ENCODE results near the gene ANTKMT. TPM values are rescaled to one million over a fixed set of nuclear protein-coding genes. Genes with fewer than 3 reads are reported as not detected.

The ANTKMT gene
- total RNA-seq, 1 experiment from 2014 or later, result 49.6 TPM

- CTCF ChIA-PET, result interaction anchor here (0.6 to 1.2 kb wide), 2 partner anchors 10 to 23 kb away, joined by 3 to 5 read pairs; partner anchors contain the start of gene CIAO3
- Mint-ChIP-seq H3K36me3 (ENCODE audit: insufficient read depth, unreplicated experiment) (peaks cover 59% of the 10 kb centered on the region), H3K4me3 (ENCODE audit: low read depth, unreplicated experiment) (no peak overlapping the region), H3K4me1 (ENCODE audit: low read depth, unreplicated experiment) (no peaks in the 10 kb centered on the region), H3K9me3 (ENCODE audit: low read depth, unreplicated experiment) (no peaks in the 10 kb centered on the region), H3K27ac (ENCODE audit: unreplicated experiment) (no peak overlapping the region), H3K27me3 (ENCODE audit: unreplicated experiment) (no peaks in the 10 kb centered on the region)
- BruUV-seq (replicated peaks), result no TSS peak
- TF ChIP-seq CTCF (IDR thresholded peaks at IDR 0.05; ENCODE audit: unreplicated experiment), result no peak
- intact Hi-C loops (cut with micrococcal nuclease; ENCODE audit: unreplicated experiment), result no loop called here
- no peak for DNase-seq
Measured at GRCh38 chr16:730666-731509, 9.9 kb downstream of the ANTKMT start.

- Mint-ChIP-seq H3K27ac (ENCODE audit: unreplicated experiment) (no peak overlapping the region), H3K4me3 (ENCODE audit: low read depth, unreplicated experiment) (no peak overlapping the region), H3K36me3 (ENCODE audit: insufficient read depth, unreplicated experiment) (peaks cover 59% of the 10 kb centered on the region), H3K4me1 (ENCODE audit: low read depth, unreplicated experiment) (no peaks in the 10 kb centered on the region), H3K9me3 (ENCODE audit: low read depth, unreplicated experiment) (no peaks in the 10 kb centered on the region), H3K27me3 (ENCODE audit: unreplicated experiment) (no peaks in the 10 kb centered on the region)
- no peak for DNase-seq
- intact Hi-C loops (cut with micrococcal nuclease; ENCODE audit: unreplicated experiment), result no loop called here
- TF ChIP-seq CTCF (IDR thresholded peaks at IDR 0.05; ENCODE audit: unreplicated experiment), result no peak
- BruUV-seq (replicated peaks), result no TSS peak
- CTCF ChIA-PET, result interaction anchor here (0.7 to 1.2 kb wide), 2 partner anchors 9 to 52 kb away, joined by 3 read pairs; partner anchors contain the start of gene CIAO3
Measured at GRCh38 chr16:732332-732731, 11.4 kb downstream of the ANTKMT start.

- H3K4me1 Mint-ChIP-seq (ENCODE audit: low read depth, unreplicated experiment), result no peaks in the 10 kb centered on the region
- no peak for DNase-seq
- CTCF ChIA-PET, result interaction anchor here (0.7 kb wide), 1 partner anchor 52 kb away, joined by 3 read pairs; no protein-coding TSS in a partner anchor
- H3K9me3 Mint-ChIP-seq (ENCODE audit: low read depth, unreplicated experiment), result no peaks in the 10 kb centered on the region
- no peak overlapping the region for H3K4me3 Mint-ChIP-seq (ENCODE audit: low read depth, unreplicated experiment)
- intact Hi-C loops (cut with micrococcal nuclease; ENCODE audit: unreplicated experiment), result no loop called here
- H3K36me3 Mint-ChIP-seq (ENCODE audit: insufficient read depth, unreplicated experiment), result peaks cover 58% of the 10 kb centered on the region
- no peaks in the 10 kb centered on the region for H3K27me3 Mint-ChIP-seq (ENCODE audit: unreplicated experiment)
- no peak overlapping the region for H3K27ac Mint-ChIP-seq (ENCODE audit: unreplicated experiment)
- TF ChIP-seq CTCF (IDR thresholded peaks at IDR 0.05; ENCODE audit: unreplicated experiment), result no peak
- BruUV-seq (replicated peaks), result no TSS peak
Measured at GRCh38 chr16:732936-733335, 12.0 kb downstream of the ANTKMT start.

- no TSS peak for BruUV-seq (replicated peaks)
- Mint-ChIP-seq H3K36me3 (ENCODE audit: insufficient read depth, unreplicated experiment) (peaks cover 61% of the 10 kb centered on the region), H3K27me3 (ENCODE audit: unreplicated experiment) (no peaks in the 10 kb centered on the region), H3K4me1 (ENCODE audit: low read depth, unreplicated experiment) (no peaks in the 10 kb centered on the region), H3K9me3 (ENCODE audit: low read depth, unreplicated experiment) (no peaks in the 10 kb centered on the region), H3K27ac (ENCODE audit: unreplicated experiment) (no peak overlapping the region), H3K4me3 (ENCODE audit: low read depth, unreplicated experiment) (no peak overlapping the region)
- no peak for DNase-seq
- TF ChIP-seq CTCF (IDR thresholded peaks at IDR 0.05; ENCODE audit: unreplicated experiment), result no peak
- CTCF ChIA-PET, result no interaction called here
- intact Hi-C loops (cut with micrococcal nuclease; ENCODE audit: unreplicated experiment), result no loop called here
Measured at GRCh38 chr16:733382-734207, 12.6 kb downstream of the ANTKMT start.

All from Calu3 (cell line).